ENCODE data around the gene ERAS.
A peak's percentile ranks its signal among the peaks of the same experiment; 100 is the strongest.
"Not testable (repeated sequence)": the region's sequence is repeated elsewhere in the genome, so short reads cannot be mapped to it uniquely, and the experiment has no call there.

ERAS gene

GRCh38 chrX:48818866-48819265 lies 7.4 kb upstream of the ERAS start:
- Histone ChIP-seq H3K23ac (ENCODE audit: low read depth, low read length, poor library complexity) (no peak overlapping the region), H4K91ac (ENCODE audit: low read depth, low read length, poor library complexity) (no peak overlapping the region), H3K14ac (ENCODE audit: low read length) (no peak overlapping the region), H3K36me3 (replicated peaks in 1 of 2; ENCODE audit: control insufficient read depth in 2 of 2, insufficient read depth in 2 of 2, low read length in 2 of 2) (peaks cover 23 to 77% of the 10 kb centered on the region in 2 donors), H2BK5ac (ENCODE audit: low read length) (no peak overlapping the region), H3K27ac (replicated peaks; ENCODE audit: low read length) (no peak overlapping the region), H3K27me3 (ENCODE audit: control insufficient read depth in 3 of 3, insufficient read depth in 3 of 3, low read depth in 1 of 3, low read length in 3 of 3) (peaks cover 0 to 3% (median 0%) of the 10 kb centered on the region in 3 experiments), H2BK120ac (ENCODE audit: low read depth, low read length) (no peak overlapping the region), H3K4me2 (ENCODE audit: insufficient read depth, low read length, poor library complexity, severe bottlenecking) (no peak overlapping the region), H3K18ac (ENCODE audit: low read length) (no peak overlapping the region), H3K9me3 (replicated peaks in 1 of 2; ENCODE audit: control insufficient read depth in 2 of 2, insufficient read depth in 1 of 2, low read depth in 1 of 2, low read length in 2 of 2) (no peaks in the 10 kb centered on the region), H3K79me1 (ENCODE audit: low read depth, low read length) (no peaks in the 10 kb centered on the region), H2BK15ac (ENCODE audit: low read length) (no peak overlapping the region), H3K4me1 (ENCODE audit: control insufficient read depth in 2 of 2, insufficient read depth in 1 of 2, low read depth in 1 of 2, low read length in 2 of 2) (no peaks in the 10 kb centered on the region), H2AK5ac (ENCODE audit: low read depth, low read length) (no peak overlapping the region), H3K4ac (ENCODE audit: low read length) (no peak overlapping the region), H2AFZ (ENCODE audit: low read length) (no peak overlapping the region), H3K4me3 (ENCODE audit: low read length in 2 of 2) (no peak overlapping the region), H4K8ac (ENCODE audit: low read depth, low read length) (no peak overlapping the region), H2BK12ac (ENCODE audit: low read length) (no peak overlapping the region), H3K9ac (ENCODE audit: low read depth, low read length, poor library complexity) (no peak overlapping the region)
- DNase-seq (ENCODE audit: low spot score): no peak
- no CpG with 5 or more reads among the region's 4 CpGs for WGBS, 2 donors (ENCODE audit: extremely low coverage in 2 of 2, insufficient read length in 2 of 2, insufficient replicate concordance in 1 of 2)

- H3K4ac ChIP-seq (ENCODE audit: low read length); H3K9ac ChIP-seq (ENCODE audit: low read depth, low read length, poor library complexity); H3K14ac ChIP-seq (ENCODE audit: low read length); H4K91ac ChIP-seq (ENCODE audit: low read depth, low read length, poor library complexity); H3K4me2 ChIP-seq (ENCODE audit: insufficient read depth, low read length, poor library complexity, severe bottlenecking); H3K18ac ChIP-seq (ENCODE audit: low read length); H3K9me3 ChIP-seq (replicated peaks in 1 of 2; ENCODE audit: control insufficient read depth in 2 of 2, insufficient read depth in 1 of 2, low read depth in 1 of 2, low read length in 2 of 2); H4K8ac ChIP-seq (ENCODE audit: low read depth, low read length); H2BK120ac ChIP-seq (ENCODE audit: low read depth, low read length); H2BK12ac ChIP-seq (ENCODE audit: low read length); DNase-seq (ENCODE audit: low spot score); H3K4me3 ChIP-seq (ENCODE audit: low read length in 2 of 2); H3K27ac ChIP-seq (replicated peaks; ENCODE audit: low read length); H2AFZ ChIP-seq (ENCODE audit: low read length); H3K79me1 ChIP-seq (ENCODE audit: low read depth, low read length); H3K23ac ChIP-seq (ENCODE audit: low read depth, low read length, poor library complexity); H3K27me3 ChIP-seq (ENCODE audit: control insufficient read depth in 3 of 3, insufficient read depth in 3 of 3, low read depth in 1 of 3, low read length in 3 of 3); H2BK15ac ChIP-seq (ENCODE audit: low read length); H2BK5ac ChIP-seq (ENCODE audit: low read length); H3K4me1 ChIP-seq (ENCODE audit: control insufficient read depth in 2 of 2, insufficient read depth in 1 of 2, low read depth in 1 of 2, low read length in 2 of 2); H2AK5ac ChIP-seq (ENCODE audit: low read depth, low read length): not testable (repeated sequence)
- H3K36me3 ChIP-seq (replicated peaks in 1 of 2; ENCODE audit: control insufficient read depth in 2 of 2, insufficient read depth in 2 of 2, low read length in 2 of 2): peaks cover 25 to 77% of the 10 kb centered on the region in 2 donors
- WGBS, 2 donors (ENCODE audit: extremely low coverage in 2 of 2, insufficient read length in 2 of 2, insufficient replicate concordance in 1 of 2): no CpG with 5 or more reads among the region's 9 CpGs
These were observed 6.9 kb upstream of the ERAS start for GRCh38 chrX:48819394-48819793.

GRCh38 chrX:48823053-48823452 lies 3.3 kb upstream of the ERAS start:
- no peak overlapping the region for H3K27ac ChIP-seq (replicated peaks; ENCODE audit: low read length)
- WGBS, 2 donors (ENCODE audit: extremely low coverage in 2 of 2, insufficient read length in 2 of 2, insufficient replicate concordance in 1 of 2): no CpG with 5 or more reads among the region's 6 CpGs
- H2BK12ac ChIP-seq (ENCODE audit: low read length): no peak overlapping the region
- no peak overlapping the region for H3K18ac ChIP-seq (ENCODE audit: low read length)
- H3K4me1 ChIP-seq (ENCODE audit: control insufficient read depth in 2 of 2, insufficient read depth in 1 of 2, low read depth in 1 of 2, low read length in 2 of 2): no peaks in the 10 kb centered on the region
- H3K4me3 ChIP-seq (ENCODE audit: low read length in 2 of 2): no peak overlapping the region
- H2AFZ ChIP-seq (ENCODE audit: low read length): no peak overlapping the region
- no peak overlapping the region for H3K4me2 ChIP-seq (ENCODE audit: insufficient read depth, low read length, poor library complexity, severe bottlenecking)
- no peak overlapping the region for H4K91ac ChIP-seq (ENCODE audit: low read depth, low read length, poor library complexity)
- H3K23ac ChIP-seq (ENCODE audit: low read depth, low read length, poor library complexity): no peak overlapping the region
- no peak overlapping the region for H3K4ac ChIP-seq (ENCODE audit: low read length)
- H3K79me1 ChIP-seq (ENCODE audit: low read depth, low read length): no peaks in the 10 kb centered on the region
- H3K9ac ChIP-seq (ENCODE audit: low read depth, low read length, poor library complexity): no peak overlapping the region
- H3K14ac ChIP-seq (ENCODE audit: low read length): no peak overlapping the region
- no peak for DNase-seq (ENCODE audit: low spot score)
- no peak overlapping the region for H2BK120ac ChIP-seq (ENCODE audit: low read depth, low read length)
- no peak overlapping the region for H2BK15ac ChIP-seq (ENCODE audit: low read length)
- no peak overlapping the region for H2AK5ac ChIP-seq (ENCODE audit: low read depth, low read length)
- no peak overlapping the region for H4K8ac ChIP-seq (ENCODE audit: low read depth, low read length)
- H2BK5ac ChIP-seq (ENCODE audit: low read length): no peak overlapping the region
- peaks cover 0 to 5% (median 3%) of the 10 kb centered on the region in 3 experiments for H3K27me3 ChIP-seq (ENCODE audit: control insufficient read depth in 3 of 3, insufficient read depth in 3 of 3, low read depth in 1 of 3, low read length in 3 of 3)
- peaks cover 23 to 66% of the 10 kb centered on the region in 2 donors for H3K36me3 ChIP-seq (replicated peaks in 1 of 2; ENCODE audit: control insufficient read depth in 2 of 2, insufficient read depth in 2 of 2, low read length in 2 of 2)
- H3K9me3 ChIP-seq (replicated peaks in 1 of 2; ENCODE audit: control insufficient read depth in 2 of 2, insufficient read depth in 1 of 2, low read depth in 1 of 2, low read length in 2 of 2): peaks cover 0 to 2% of the 10 kb centered on the region in 2 donors

- Histone ChIP-seq H3K27me3 (ENCODE audit: control insufficient read depth in 3 of 3, insufficient read depth in 3 of 3, low read depth in 1 of 3, low read length in 3 of 3) (peaks cover 0 to 8% (median 0%) of the 10 kb centered on the region in 3 experiments), H3K4ac (ENCODE audit: low read length) (no peak overlapping the region), H3K18ac (ENCODE audit: low read length) (no peak overlapping the region), H2BK12ac (ENCODE audit: low read length) (no peak overlapping the region), H3K79me1 (ENCODE audit: low read depth, low read length) (no peaks in the 10 kb centered on the region), H4K91ac (ENCODE audit: low read depth, low read length, poor library complexity) (no peak overlapping the region), H2AFZ (ENCODE audit: low read length) (no peak overlapping the region), H4K8ac (ENCODE audit: low read depth, low read length) (no peak overlapping the region), H3K9ac (ENCODE audit: low read depth, low read length, poor library complexity) (peak overlapping the region; percentile 4), H3K36me3 (replicated peaks in 1 of 2; ENCODE audit: control insufficient read depth in 2 of 2, insufficient read depth in 2 of 2, low read length in 2 of 2) (peaks cover 14 to 56% of the 10 kb centered on the region in 2 donors), H3K27ac (replicated peaks; ENCODE audit: low read length) (no peak overlapping the region), H3K4me2 (ENCODE audit: insufficient read depth, low read length, poor library complexity, severe bottlenecking) (no peak overlapping the region), H2BK5ac (ENCODE audit: low read length) (no peak overlapping the region), H2BK120ac (ENCODE audit: low read depth, low read length) (no peak overlapping the region), H3K9me3 (replicated peaks in 1 of 2; ENCODE audit: control insufficient read depth in 2 of 2, insufficient read depth in 1 of 2, low read depth in 1 of 2, low read length in 2 of 2) (peaks cover 0 to 2% of the 10 kb centered on the region in 2 donors), H3K4me3 (ENCODE audit: low read length in 2 of 2) (no peak overlapping the region), H2BK15ac (ENCODE audit: low read length) (no peak overlapping the region), H2AK5ac (ENCODE audit: low read depth, low read length) (no peak overlapping the region), H3K4me1 (ENCODE audit: control insufficient read depth in 2 of 2, insufficient read depth in 1 of 2, low read depth in 1 of 2, low read length in 2 of 2) (no peaks in the 10 kb centered on the region), H3K14ac (ENCODE audit: low read length) (no peak overlapping the region), H3K23ac (ENCODE audit: low read depth, low read length, poor library complexity) (no peak overlapping the region)
- no CpG with 5 or more reads among the region's 8 CpGs for WGBS, 2 donors (ENCODE audit: extremely low coverage in 2 of 2, insufficient read length in 2 of 2, insufficient replicate concordance in 1 of 2)
- DNase-seq (ENCODE audit: low spot score): no peak
These were observed 2.2 kb upstream of the ERAS start for GRCh38 chrX:48824066-48824465.
